HepG2 (cell line): ENCODE measurements around the gene ERBB3. TPM values are rescaled to one million over a fixed set of nuclear protein-coding genes. Genes with fewer than 3 reads are reported as not detected.

Experiments
- ATAD3A ChIP-seq: sonication (generic); formaldehyde crosslinking; IDR thresholded peaks from 2 replicates; pipeline ENCODE4 v1.4.0; 2020; ENCODE audit warnings: missing genetic modification reagents
- CCDC6 ChIP-seq: sonication (generic); formaldehyde crosslinking; IDR thresholded peaks from 2 replicates; pipeline ENCODE4 v1.8.1; 2022; ENCODE audit warnings: mild to moderate bottlenecking, missing genetic modification reagents, moderate library complexity
- ELK4 ChIP-seq: sonication (generic); formaldehyde crosslinking; IDR thresholded peaks from 2 replicates; pipeline ENCODE4 v1.9.0; 2021; ENCODE audit warnings: missing genetic modification reagents, borderline replicate concordance
- ETS1 ChIP-seq: sonication (generic); formaldehyde crosslinking; IDR thresholded peaks from 2 replicates; pipeline ENCODE4 v1.4.0; 2020; ENCODE audit warnings: missing genetic modification reagents
- GFI1 ChIP-seq: sonication (generic); formaldehyde crosslinking; IDR thresholded peaks from 2 replicates; pipeline ENCODE4 v1.5.0; 2020; ENCODE audit warnings: missing genetic modification reagents, mild to moderate bottlenecking, borderline replicate concordance
- HIVEP1 ChIP-seq: sonication (generic); formaldehyde crosslinking; IDR thresholded peaks from 2 replicates; pipeline ENCODE4 v1.4.0; 2020; ENCODE audit warnings: mild to moderate bottlenecking, missing genetic modification reagents
- MAX ChIP-seq: IDR thresholded peaks from 2 replicates; pipeline ENCODE4 v1.6.1; 2012; ENCODE audit warnings: inconsistent platforms
- MTERF4 ChIP-seq: sonication (generic); formaldehyde crosslinking; IDR thresholded peaks from 2 replicates; pipeline ENCODE4 v1.8.0; 2023; ENCODE audit warnings: mild to moderate bottlenecking, missing genetic modification reagents
- SNAPC4 ChIP-seq: sonication (generic); formaldehyde crosslinking; IDR thresholded peaks from 2 replicates; pipeline ENCODE4 v1.4.0; 2020; ENCODE audit warnings: mild to moderate bottlenecking, missing genetic modification reagents
- ZBTB34 ChIP-seq: sonication (generic); formaldehyde crosslinking; IDR thresholded peaks from 2 replicates; pipeline ENCODE4 v1.8.0; 2022; ENCODE audit warnings: mild to moderate bottlenecking, missing genetic modification reagents
- ZNF414 ChIP-seq: sonication (generic); formaldehyde crosslinking; IDR thresholded peaks from 2 replicates; pipeline ENCODE4 v1.5.0; 2020; ENCODE audit warnings: missing genetic modification reagents
- ZNF704 ChIP-seq: sonication (generic); formaldehyde crosslinking; IDR thresholded peaks from 2 replicates; pipeline ENCODE4 v1.8.1; 2023; ENCODE audit warnings: mild to moderate bottlenecking, inconsistent platforms, moderate library complexity, missing genetic modification reagents, borderline replicate concordance
- ZSCAN22 ChIP-seq: sonication (generic); formaldehyde crosslinking; IDR thresholded peaks from 2 replicates; pipeline ENCODE4 v1.4.0; 2020; ENCODE audit warnings: mild to moderate bottlenecking, missing genetic modification reagents
- ZZZ3 ChIP-seq: sonication (generic); formaldehyde crosslinking; IDR thresholded peaks from 2 replicates; pipeline ENCODE4 v1.4.0; 2020; ENCODE audit warnings: missing genetic modification reagents, mild to moderate bottlenecking, borderline replicate concordance
- polyA plus RNA-seq, 8 experiments: library from polyadenylated mRNA; depleted of rRNA in 3 of 8; stranded (reverse) in 7 of 8; unstranded in 1 of 8; fragments of >200 nt; fragmentation: Illumina TruSeq in 4 of 8; extraction: Trizol in 4 of 8; gene quantifications; 2 replicates each; pipeline versions ENCODE4 v1.2.1 to v1.2.3, GENCODE V29; 2011 to 2016; ENCODE audit warnings: low read depth in 4 of 8, missing spikeins in 1 of 8, mixed read lengths in 1 of 8; ENCODE audit not compliant: insufficient read depth in 1 of 8
- total RNA-seq, 5 experiments: library from RNA; depleted of rRNA; stranded (reverse); fragments of >200 nt; fragmentation: Illumina TruSeq; extraction: Trizol; gene quantifications; 2 replicates each; pipeline ENCODE4 v1.2.3, GENCODE V29; 2016; ENCODE audit warnings: low read depth in 1 of 5

Gene ERBB3
- total and polyA plus RNA-seq, 2 of the 13 experiments (the other 11 are each of a cell fraction or from before 2014, with no cell fraction given): 93.6 to 358 TPM

- TF ChIP-seq ZNF414 (0 out of 2 replicates have a peak, but pooled peaks have one; percentile 29), ZBTB34 (CRISPR knock-in tag) (peak; percentile 69), ZZZ3 (CRISPR knock-in tag) (peak; percentile 89), HIVEP1 (CRISPR knock-in tag) (no peak; the same call in 1 of the 2 replicates), ZNF704 (0 out of 2 replicates have a peak, but pooled peaks have one; percentile 26), ZSCAN22 (peak; percentile 66; the same call in 1 of the 2 replicates), MTERF4 (CRISPR knock-in tag) (no peak; the same call in 1 of the 2 replicates), GFI1 (CRISPR knock-in tag) (peak; percentile 91), ELK4 (CRISPR knock-in tag) (no peak), CCDC6 (CRISPR knock-in tag) (peak; percentile 92), ETS1 (no peak), SNAPC4 (CRISPR knock-in tag) (no peak), MAX (peak; percentile 95), ATAD3A (CRISPR knock-in tag) (no peak)
Observed at GRCh38 chr12:56081393-56082347, 1.7 kb downstream of the ERBB3 start (continued).
